H9 (cell line): ENCODE data around the gene EIF3A. TPM values are rescaled to one million over a fixed set of nuclear protein-coding genes. Genes with fewer than 3 reads are reported as not detected.
"Not testable (repeated sequence)": the region's sequence is repeated elsewhere in the genome, so short reads cannot be mapped to it uniquely, and the experiment has no call there.

Experiments
- DNase-seq: peaks from one replicate; pipeline ENCODE4 v3.0.0-alpha.2; 2017
- H2AFZ ChIP-seq: one replicate; pipeline ENCODE4 v1.6.1; 2013; ENCODE audit warnings: mild to moderate bottlenecking, low read length, control low read depth, moderate library complexity
- H2AK5ac ChIP-seq: 2 replicates; pipeline ENCODE4 v1.6.1; 2013; ENCODE audit warnings: low read length, control low read depth, mixed read lengths; ENCODE audit not compliant: insufficient read length
- H2BK120ac ChIP-seq: one replicate; pipeline ENCODE4 v1.6.1; 2013; ENCODE audit warnings: low read depth, mild to moderate bottlenecking, low read length, control low read depth, inconsistent platforms; ENCODE audit not compliant: poor library complexity, severe bottlenecking
- H2BK12ac ChIP-seq: 2 replicates; pipeline ENCODE4 v1.6.1; 2013; ENCODE audit warnings: low read length, control low read depth, mixed read lengths, low read depth; ENCODE audit not compliant: insufficient read length
- H2BK15ac ChIP-seq: 2 replicates; pipeline ENCODE4 v1.6.1; 2013; ENCODE audit warnings: low read depth, low read length, control low read depth
- H2BK20ac ChIP-seq: one replicate; pipeline ENCODE4 v1.6.1; 2013; ENCODE audit warnings: low read depth, mild to moderate bottlenecking, low read length, control low read depth, inconsistent platforms; ENCODE audit not compliant: poor library complexity, severe bottlenecking
- H2BK5ac ChIP-seq: 2 replicates; pipeline ENCODE4 v1.6.1; 2013; ENCODE audit warnings: low read length, control low read depth, mixed read lengths; ENCODE audit not compliant: insufficient read length
- H3K14ac ChIP-seq: 2 replicates; pipeline ENCODE4 v1.6.1; 2013; ENCODE audit warnings: low read length, control low read depth; ENCODE audit not compliant: insufficient read depth
- H3K18ac ChIP-seq: 2 replicates; pipeline ENCODE4 v1.6.1; 2013; ENCODE audit warnings: low read depth, mild to moderate bottlenecking, mixed read lengths, low read length, control low read depth; ENCODE audit not compliant: insufficient read length
- H3K23ac ChIP-seq: 2 replicates; pipeline ENCODE4 v1.6.1; 2013; ENCODE audit warnings: low read length, control low read depth, mixed read lengths, low read depth; ENCODE audit not compliant: insufficient read length
- H3K23me2 ChIP-seq: 2 replicates; pipeline ENCODE4 v1.6.1; 2013; ENCODE audit warnings: low read depth, mild to moderate bottlenecking, mixed read lengths, low read length, control low read depth; ENCODE audit not compliant: insufficient read length, poor library complexity, severe bottlenecking
- H3K27ac ChIP-seq: 2 replicates; pipeline ENCODE4 v1.5.1; 2013; ENCODE audit warnings: low read length, control low read depth, mixed read lengths, low read depth; ENCODE audit not compliant: insufficient read length
- H3K27me3 ChIP-seq: 2 replicates; pipeline ENCODE4 v1.6.1; 2013; ENCODE audit warnings: low read length, control low read depth, inconsistent platforms; ENCODE audit not compliant: insufficient read depth
- H3K4ac ChIP-seq: 2 replicates; pipeline ENCODE4 v1.6.1; 2013; ENCODE audit warnings: low read depth, mild to moderate bottlenecking, control low read depth, inconsistent platforms, low read length, moderate library complexity
- H3K4me1 ChIP-seq: 2 replicates; pipeline ENCODE4 v1.6.1; 2013; ENCODE audit warnings: low read length, control low read depth, inconsistent platforms; ENCODE audit not compliant: insufficient read depth
- H3K4me2 ChIP-seq: 2 replicates; pipeline ENCODE4 v1.6.1; 2013; ENCODE audit warnings: low read length, control low read depth, mixed read lengths; ENCODE audit not compliant: insufficient read length, insufficient read depth
- H3K56ac ChIP-seq: 2 replicates; pipeline ENCODE4 v1.6.1; 2013; ENCODE audit warnings: low read depth, mild to moderate bottlenecking, mixed read lengths, low read length, control low read depth; ENCODE audit not compliant: insufficient read length
- H3K79me1 ChIP-seq: 2 replicates; pipeline ENCODE4 v1.6.1; 2013; ENCODE audit warnings: low read depth, mild to moderate bottlenecking, moderate library complexity, low read length, control low read depth, inconsistent platforms; ENCODE audit not compliant: insufficient read depth, poor library complexity, severe bottlenecking
- H3K79me2 ChIP-seq: 2 replicates; pipeline ENCODE4 v1.6.1; 2013; ENCODE audit warnings: low read length, control low read depth, inconsistent platforms; ENCODE audit not compliant: insufficient read depth
- H3K9ac ChIP-seq: 2 replicates; pipeline ENCODE4 v1.6.1; 2013; ENCODE audit warnings: low read length, control low read depth, mixed read lengths; ENCODE audit not compliant: insufficient read length; ENCODE audit errors: extremely low read depth
- H3K9me3 ChIP-seq: one replicate; pipeline ENCODE4 v1.6.1; 2013; ENCODE audit warnings: low read depth, low read length, inconsistent platforms; ENCODE audit not compliant: control insufficient read depth
- H3T11ph ChIP-seq: one replicate; pipeline ENCODE4 v1.6.1; 2013; ENCODE audit warnings: mild to moderate bottlenecking, low read length, control low read depth, inconsistent platforms
- H4K20me1 ChIP-seq: one replicate; pipeline ENCODE4 v1.6.1; 2013; ENCODE audit not compliant: control insufficient read depth, insufficient read length, insufficient read depth
- H4K5ac ChIP-seq: 2 replicates; pipeline ENCODE4 v1.6.1; 2013; ENCODE audit warnings: low read depth, mild to moderate bottlenecking, mixed read lengths, low read length, control low read depth; ENCODE audit not compliant: insufficient read length
- H4K8ac ChIP-seq: replicated peaks from 2 replicates; pipeline ENCODE4 v1.6.1; 2013; ENCODE audit warnings: low read length, control low read depth, mixed read lengths, low read depth; ENCODE audit not compliant: insufficient read length
- H4K91ac ChIP-seq: 2 replicates; pipeline ENCODE4 v1.6.1; 2013; ENCODE audit warnings: low read depth, mild to moderate bottlenecking, moderate library complexity, mixed read lengths, low read length, control low read depth; ENCODE audit not compliant: insufficient read length
- H3K27ac Mint-ChIP-seq, 3 experiments: 2 replicates in 2 of 3; 3 replicates in 1 of 3; pipeline ENCODE4 v1.8.0; 2020 to 2021; ENCODE audit warnings: mixed read lengths in 3 of 3, mild to moderate bottlenecking in 1 of 3, moderate library complexity in 1 of 3
- H3K27me3 Mint-ChIP-seq: 2 replicates; pipeline ENCODE4 v1.8.0; 2021; ENCODE audit warnings: low read depth, mild to moderate bottlenecking, moderate library complexity, mixed read lengths
- H3K36me3 Mint-ChIP-seq, 3 experiments: 2 replicates in 2 of 3; 3 replicates in 1 of 3; pipeline ENCODE4 v1.8.0; 2020 to 2021; ENCODE audit warnings: low read depth in 3 of 3, mixed read lengths in 3 of 3; ENCODE audit not compliant: insufficient read depth in 1 of 3
- H3K4me1 Mint-ChIP-seq, 2 experiments: 2 replicates each; pipeline ENCODE4 v1.8.0; 2020; ENCODE audit warnings: mixed read lengths in 2 of 2
- H3K4me3 Mint-ChIP-seq, 2 experiments: 2 replicates in 1 of 2; 3 replicates in 1 of 2; pipeline ENCODE4 v1.8.0; 2020 to 2021; ENCODE audit warnings: mild to moderate bottlenecking in 2 of 2, mixed read lengths in 2 of 2, moderate library complexity in 1 of 2
- H3K9me3 Mint-ChIP-seq, 2 experiments: 2 replicates in 1 of 2; 3 replicates in 1 of 2; pipeline ENCODE4 v1.8.0; 2020; ENCODE audit warnings: mild to moderate bottlenecking in 2 of 2, mixed read lengths in 2 of 2, moderate library complexity in 1 of 2
- CTCF ChIP-seq: fragments of 200-600 bp; sonication (generic); conservative IDR thresholded peaks from 3 replicates; pipeline ENCODE4 v1.8.0; 2021; ENCODE audit warnings: antibody characterized with exemption, mild to moderate bottlenecking
- WGBS: extraction: QIAGEN DNeasy Blood & Tissue Kit; methylation state at CpG from one replicate; pipeline ENCODE4 v1.1.7; 2013; ENCODE audit warnings: missing lambda C conversion rate, low lambda C conversion rate, mixed read lengths; ENCODE audit not compliant: insufficient read length; ENCODE audit errors: extremely low coverage; 5-methylcytosine and 5-hydroxymethylcytosine counted together
- total RNA-seq: library from RNA; stranded (reverse); gene quantifications from 2 replicates; pipeline ENCODE4 v1.2.1, GENCODE V29; 2021

The EIF3A gene
- total RNA-seq, 1 experiment from 2014 or later = 206 TPM

- no peak overlapping the region for H2BK15ac ChIP-seq
- Mint-ChIP-seq H3K27me3 (peaks cover 2% of the 10 kb centered on the region; the same call in 1 of the 2 replicates), H3K4me1 (peaks cover 23 to 28% of the 10 kb centered on the region in 2 experiments), H3K4me3 (peak overlapping the region; percentile 59 to 79), H3K27ac (no peak overlapping the region), H3K9me3 (no peaks in the 10 kb centered on the region), H3K36me3 (peaks cover 4 to 17% (median 4%) of the 10 kb centered on the region in 3 experiments; a peak in 5 of 7 replicates)
- H3K27me3 ChIP-seq = no peaks in the 10 kb centered on the region
- TF ChIP-seq CTCF = peak; percentile 32; the same call in 2 of the 3 replicates
- H3K4me2 ChIP-seq = peak overlapping the region; percentile 62
- H2BK20ac ChIP-seq = no peak overlapping the region
- H2AFZ ChIP-seq = no peak overlapping the region
- no peak overlapping the region for H3K56ac ChIP-seq
- no peak overlapping the region for H3K27ac ChIP-seq
- H4K8ac ChIP-seq = no peak overlapping the region
- H4K91ac ChIP-seq = no peak overlapping the region
- no peak overlapping the region for H4K5ac ChIP-seq
- peaks cover 7% of the 10 kb centered on the region for H3K23me2 ChIP-seq
- H3K18ac ChIP-seq = no peak overlapping the region
- no peak overlapping the region for H3K14ac ChIP-seq
- no peaks in the 10 kb centered on the region for H3K79me1 ChIP-seq
- no peak overlapping the region for H3K4ac ChIP-seq
- no peaks in the 10 kb centered on the region for H3K79me2 ChIP-seq
- no CpG with 5 or more reads among the region's 68 CpGs for WGBS
- H3K9me3 ChIP-seq = no peaks in the 10 kb centered on the region
- H2BK12ac ChIP-seq = no peak overlapping the region
- H3K9ac ChIP-seq = no peak overlapping the region
- H4K20me1 ChIP-seq = no peaks in the 10 kb centered on the region
- H2AK5ac ChIP-seq = no peak overlapping the region
- DNase-seq = peak; percentile 97
- no peak overlapping the region for H3K23ac ChIP-seq
- no peaks in the 10 kb centered on the region; the same call in 1 of the 2 replicates for H3K4me1 ChIP-seq
- H2BK5ac ChIP-seq = no peak overlapping the region
- no peak overlapping the region for H2BK120ac ChIP-seq
- H3T11ph ChIP-seq = no peak overlapping the region
Measured at GRCh38 chr10:119028900-119029612, 51.6 kb downstream of the EIF3A start.

- peak overlapping the region; percentile 62 for H3K4me2 ChIP-seq
- H2BK15ac ChIP-seq = not testable (repeated sequence)
Measured at GRCh38 chr10:119028445-119028899, 52.1 kb downstream of the EIF3A start.

More at GRCh38 chr10:119028445-119028899, 52.1 kb downstream of the EIF3A start:
- Mint-ChIP-seq H3K4me3 (peak overlapping the region; percentile 59 to 79), H3K36me3 (peaks cover 0 to 11% (median 0%) of the 10 kb centered on the region in 3 experiments; a peak in 2 of 7 replicates), H3K4me1 (peaks cover 24 to 30% of the 10 kb centered on the region in 2 experiments)
- H3K4me1 ChIP-seq, H4K8ac ChIP-seq, H3K79me2 ChIP-seq, H3K27me3 Mint-ChIP-seq, H3K9me3 ChIP-seq, H4K20me1 ChIP-seq, H3K23me2 ChIP-seq, H3K56ac ChIP-seq, H3K14ac ChIP-seq, H3K4ac ChIP-seq, H3K79me1 ChIP-seq, H3K23ac ChIP-seq, H3T11ph ChIP-seq, H3K18ac ChIP-seq, H3K9me3 Mint-ChIP-seq, H2BK120ac ChIP-seq, H3K27me3 ChIP-seq, H3K27ac Mint-ChIP-seq, H2BK20ac ChIP-seq, H4K91ac ChIP-seq, H2AFZ ChIP-seq, H2BK5ac ChIP-seq, DNase-seq, H2BK12ac ChIP-seq, H2AK5ac ChIP-seq, H3K9ac ChIP-seq, H3K27ac ChIP-seq, H4K5ac ChIP-seq: not testable (repeated sequence)
- no CpG with 5 or more reads among the region's 10 CpGs for WGBS
